Lung microvascular endothelial cell (primary cell): ENCODE measurements around the gene RFT1. TPM values are rescaled to one million over a fixed set of nuclear protein-coding genes. Genes with fewer than 3 reads are reported as not detected.

ENCODE experiments used
- total RNA-seq: library from RNA; depleted of rRNA; stranded (reverse); fragments of >200 nt; gene quantifications from 2 replicates; pipeline ENCODE4 v1.2.1, GENCODE V29; 2014

RFT1 gene
- total RNA-seq, 1 donor from 2014 or later, result 11.3 TPM

Other genes with a start within 250 kb of the RFT1 start
- gene STIMATE, start 232.9 kb downstream of the RFT1 start, total RNA-seq, result 7.0 and 9.7 TPM in 2 replicates
- 1.6 and 1.7 TPM in 2 replicates for gene SFMBT1, start 84.4 kb downstream of the RFT1 start, total RNA-seq
- 0.99 and 1.5 TPM in 2 replicates for gene PRKCD, start 30.8 kb upstream of the RFT1 start, total RNA-seq
- gene TKT, start 125.6 kb upstream of the RFT1 start, total RNA-seq, result 112 and 265 TPM in 2 replicates
- gene DCP1A, start 217.1 kb upstream of the RFT1 start, total RNA-seq, result 7.2 and 10.7 TPM in 2 replicates